K562 (cell line): ENCODE results near the gene HSPA1B. TPM values are rescaled to one million over a fixed set of nuclear protein-coding genes. Genes with fewer than 3 reads are reported as not detected.
A peak's percentile ranks its signal among the peaks of the same experiment; 100 is the strongest.

Experiments used
- AFF4 ChIP-seq: sonication (generic); formaldehyde crosslinking; IDR thresholded peaks from 2 replicates; pipeline ENCODE4 v1.8.0; 2023; ENCODE audit warnings: mild to moderate bottlenecking, missing genetic modification reagents
- ELF1 ChIP-seq: fragments of 200-800 bp; sonication (Bioruptor generic); IDR thresholded peaks from 2 replicates; pipeline ENCODE4 v1.6.1; 2016; ENCODE audit warnings: missing genetic modification characterization, missing compliant biosample characterization
- ESRRA ChIP-seq: fragments of 450-650 bp; IDR thresholded peaks from 2 replicates; pipeline ENCODE4 v1.6.1; 2014; ENCODE audit warnings: low read depth, mild to moderate bottlenecking, moderate library complexity, borderline replicate concordance
- HMBOX1 ChIP-seq: sonication (generic); IDR thresholded peaks from 2 replicates; pipeline ENCODE4 v1.6.1; 2016
- KDM1A ChIP-seq, 2 experiments: fragments of 450-650 bp; IDR thresholded peaks; 2 replicates each; pipeline ENCODE4 v1.6.1; 2016; ENCODE audit warnings: mild to moderate bottlenecking in 2 of 2
- KLF6 ChIP-seq: fragments of 250-450 bp; sonication (Bioruptor Pico); IDR thresholded peaks from 2 replicates; pipeline ENCODE4 v1.4.0; 2020; ENCODE audit warnings: mild to moderate bottlenecking, moderate library complexity, borderline replicate concordance
- SMARCA4 ChIP-seq: fragments of 450-650 bp; IDR thresholded peaks from 2 replicates; pipeline ENCODE4 v1.6.1; 2016
- SPI1 ChIP-seq: IDR thresholded peaks from 2 replicates; pipeline ENCODE4 v1.6.1; 2011; ENCODE audit warnings: low read depth, low read length, control low read depth, borderline replicate concordance
- STAT6 ChIP-seq: sonication (generic); formaldehyde crosslinking; IDR thresholded peaks from 2 replicates; pipeline ENCODE4 v1.8.1; 2023; ENCODE audit warnings: mild to moderate bottlenecking, missing genetic modification reagents
- TCF7 ChIP-seq: sonication (generic); IDR thresholded peaks from 2 replicates; pipeline ENCODE4 v1.6.1; 2016; ENCODE audit warnings: antibody characterized with exemption, borderline replicate concordance
- VEZF1 ChIP-seq: fragments of 200-800 bp; sonication (Bioruptor generic); IDR thresholded peaks from 2 replicates; pipeline ENCODE4 v1.6.1; 2017; ENCODE audit warnings: missing genetic modification characterization, missing compliant biosample characterization
- ZBED1 ChIP-seq: IDR thresholded peaks from 2 replicates; pipeline ENCODE4 v1.6.1; 2014
- ZNF174 ChIP-seq: fragments of 250-450 bp; sonication (Bioruptor Pico); IDR thresholded peaks from 2 replicates; pipeline ENCODE4 v1.4.0; 2020; ENCODE audit warnings: mild to moderate bottlenecking
- ZNF232 ChIP-seq: sonication (generic); formaldehyde crosslinking; IDR thresholded peaks from 2 replicates; pipeline ENCODE4 v1.8.0; 2022; ENCODE audit warnings: mild to moderate bottlenecking, missing genetic modification reagents
- polyA plus RNA-seq, 8 experiments: library from polyadenylated mRNA; depleted of rRNA in 4 of 8; stranded (reverse) in 5 of 8; unstranded in 3 of 8; fragments of >200 nt; fragmentation: Nextera tagmentation in 2 of 8; fragmentation: Illumina TruSeq in 1 of 8; extraction: Ambion mirVana in 2 of 8; extraction: Trizol in 1 of 8; gene quantifications; 2 replicates each; pipeline versions ENCODE4 v1.2.1 to v1.2.3, GENCODE V29; 2011 to 2014; ENCODE audit warnings: inconsistent platforms in 1 of 8, missing spikeins in 1 of 8
- total RNA-seq, 7 experiments: library from RNA; depleted of rRNA in 6 of 7; stranded (reverse); fragments of >200 nt in 6 of 7; fragmentation: Illumina TruSeq in 2 of 7; extraction: Trizol in 2 of 7; gene quantifications; 2 replicates each; pipeline versions ENCODE4 v1.2.1 to v1.2.3, GENCODE V29; 2011 to 2021; ENCODE audit warnings: low replicate concordance in 1 of 7

HSPA1B gene
- total and polyA plus RNA-seq, 9 of the 15 experiments (the other 6 are each of a cell fraction or from before 2014, with no cell fraction given), result 0.27 to 227 (median 51.2) TPM

- no peak; the same call in 1 of the 2 replicates for TF ChIP-seq TCF7
- TF ChIP-seq KLF6 (CRISPR knock-in tag), result 0 out of 2 replicates have a peak, but pooled peaks have one; percentile 32
- peak; percentile 91 for TF ChIP-seq VEZF1 (CRISPR knock-in tag)
- TF ChIP-seq ZNF174 (CRISPR knock-in tag), result 0 out of 2 replicates have a peak, but pooled peaks have one; percentile 61
- peak; percentile 25; the same call in 1 of the 2 replicates for TF ChIP-seq SMARCA4
- peak; percentile 85 for TF ChIP-seq ELF1 (tag)
- peak; percentile 99 for TF ChIP-seq STAT6 (CRISPR knock-in tag)
- peak; percentile 99 for TF ChIP-seq SPI1
- TF ChIP-seq ZNF232 (CRISPR knock-in tag), result peak; percentile 82; the same call in 1 of the 2 replicates
- no peak; the same call in 1 of the 2 replicates for TF ChIP-seq HMBOX1
- peak; percentile 84; the same call in 1 of the 2 replicates for TF ChIP-seq AFF4 (CRISPR knock-in tag)
- TF ChIP-seq ZBED1, result peak; percentile 49; the same call in 1 of the 2 replicates
- no peak for TF ChIP-seq KDM1A (IDR thresholded peaks at IDR 0.05)
- TF ChIP-seq ESRRA, result peak; percentile 81
These were observed 20.9 kb upstream of the HSPA1B start, which contains the start of gene LSM2 (continued) for GRCh38 chr6:31806470-31807272.
